ENCODE results near the gene EIF2D. TPM values are rescaled to one million over a fixed set of nuclear protein-coding genes. Genes with fewer than 3 reads are reported as not detected.
A peak's percentile ranks its signal among the peaks of the same experiment; 100 is the strongest.
"Not testable (repeated sequence)": the region's sequence is repeated elsewhere in the genome, so short reads cannot be mapped to it uniquely, and the experiment has no call there.

EIF2D gene
- polyA plus RNA-seq, 3 donors: 29.5 to 57.5 (median 42.1) TPM

DNA sequence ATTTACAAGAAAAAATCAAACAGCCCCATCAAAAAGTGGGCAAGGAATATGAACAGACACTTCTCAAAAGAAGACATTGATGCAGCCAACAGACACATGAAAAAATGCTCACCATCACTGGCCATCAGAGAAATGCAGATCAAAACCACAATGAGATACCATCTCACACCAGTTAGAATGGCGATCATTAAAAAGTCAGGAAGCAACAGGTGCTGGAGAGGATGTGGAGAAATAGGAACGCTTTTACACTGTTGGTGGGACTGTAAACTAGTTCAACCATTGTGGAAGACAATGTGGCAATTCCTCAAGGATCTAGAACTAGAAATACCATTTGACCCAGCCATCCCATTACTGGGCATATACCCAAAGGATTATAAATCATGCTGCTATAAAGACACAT, 29.8 kb upstream of the EIF2D start:
- not testable (repeated sequence) for H3K27ac ChIP-seq (ENCODE audit: low read depth, low read length)
- 45 to 85% (median 53%) methylated on average over 2 of the region's 2 CpGs for WGBS, 3 donors

- no peak overlapping the region for H3K27ac ChIP-seq (ENCODE audit: low read depth, low read length)
Measured at GRCh38 chr1:206637605-206638004, 25.3 kb upstream of the EIF2D start.

- H3K27ac ChIP-seq (ENCODE audit: low read depth, low read length): no peak overlapping the region
- WGBS, 3 donors: 42 to 58% (median 49%) methylated on average over 4 of the region's 4 CpGs
Measured at GRCh38 chr1:206636671-206637070, 24.4 kb upstream of the EIF2D start.

DNA sequence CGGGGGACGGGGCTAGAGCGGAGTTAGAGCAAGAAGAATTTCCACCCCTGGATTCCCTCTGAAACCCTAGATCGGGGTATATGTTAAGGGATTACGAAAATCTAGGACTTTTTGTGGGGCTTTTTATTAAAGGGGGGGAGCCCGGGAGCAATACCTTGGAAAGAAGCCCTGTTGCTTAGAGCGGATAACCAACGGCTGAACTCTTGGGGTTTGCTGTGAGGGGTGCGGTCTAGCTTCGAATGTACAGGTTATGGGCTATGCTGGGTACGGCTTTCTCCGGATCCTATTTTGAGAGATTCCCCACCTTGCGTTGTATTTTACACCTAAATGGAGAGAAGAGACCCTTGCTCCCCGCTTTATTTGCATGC, 23.7 kb upstream of the EIF2D start:
- 3 to 4% (median 3%) methylated on average over 14 of the region's 14 CpGs for WGBS, 3 donors
- peak overlapping the region; percentile 55 for H3K27ac ChIP-seq (ENCODE audit: low read depth, low read length)

DNA sequence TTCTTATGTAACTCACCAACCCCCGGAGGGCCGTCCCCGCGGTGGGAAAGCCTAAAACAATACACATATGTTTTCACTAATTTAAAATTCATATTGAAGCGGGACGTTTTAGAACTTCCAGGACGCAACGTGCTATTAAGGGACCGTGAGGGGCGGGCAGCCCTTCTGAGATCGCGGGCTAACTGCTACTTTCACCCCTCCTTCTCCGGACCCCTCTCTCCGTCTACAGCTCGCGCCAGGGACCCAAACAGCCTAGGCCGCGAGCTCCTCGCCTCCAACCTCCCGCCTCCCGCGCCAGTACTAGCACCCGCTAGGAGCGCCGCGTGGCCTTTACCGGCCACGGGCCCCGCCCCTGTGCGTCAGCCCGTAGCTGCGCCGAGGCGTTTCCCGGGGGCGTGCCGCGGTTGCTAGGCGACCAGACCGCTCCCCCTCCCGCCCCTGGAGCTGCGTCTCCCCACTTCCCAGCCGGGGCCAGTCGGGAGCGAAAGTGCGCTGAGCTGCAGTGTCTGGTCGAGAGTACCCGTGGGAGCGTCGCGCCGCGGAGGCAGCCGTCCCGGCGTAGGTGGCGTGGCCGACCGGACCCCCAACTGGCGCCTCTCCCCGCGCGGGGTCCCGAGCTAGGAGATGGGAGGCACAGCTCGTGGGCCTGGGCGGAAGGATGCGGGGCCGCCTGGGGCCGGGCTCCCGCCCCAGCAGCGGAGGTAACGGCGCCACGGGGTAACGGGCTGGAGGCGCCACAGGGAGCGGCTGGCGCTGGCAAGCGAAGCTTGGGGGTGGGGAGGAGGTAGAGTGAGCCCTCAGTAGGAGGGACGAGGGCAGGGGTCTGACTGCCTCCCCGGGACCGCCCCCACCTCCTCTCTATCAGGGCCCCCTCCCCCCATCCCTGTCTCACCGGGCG, 23.1 kb upstream of the EIF2D start, which contains the start of gene DYRK3:
Gene DYRK3 (plus strand): TSS at position 457 of the 898 bp plus-strand sequence. CDS start 168 bp downstream, at position 625.
- WGBS, 3 donors: 0 to 1% (median 0%) methylated on average over 73 to 84 of the region's 84 CpGs
- H3K27ac ChIP-seq (ENCODE audit: low read depth, low read length): peak within 1 kb of the TSS; percentile 55

GRCh38 chr1:206634365-206635079, 22.3 kb upstream of the EIF2D start:
- H3K27ac ChIP-seq (ENCODE audit: low read depth, low read length): peak overlapping the region; percentile 42
- WGBS, 3 donors: 7 to 13% (median 8%) methylated on average over 26 of the region's 26 CpGs

GRCh38 chr1:206633708-206634121, 21.4 kb upstream of the EIF2D start:
- no peak overlapping the region for H3K27ac ChIP-seq (ENCODE audit: low read depth, low read length)
- 45 to 54% (median 50%) methylated on average over 9 of the region's 9 CpGs for WGBS, 3 donors

- WGBS, 3 donors: 16 to 26% (median 22%) methylated on average over 4 of the region's 4 CpGs
- no peak overlapping the region for H3K27ac ChIP-seq (ENCODE audit: low read depth, low read length)
Measured at GRCh38 chr1:206631085-206631509, 18.8 kb upstream of the EIF2D start.

GRCh38 chr1:206628916-206629315, 16.7 kb upstream of the EIF2D start:
- 0 to 59% (median 0%) methylated on average over 1 of the region's 1 CpG for WGBS, 3 donors
- no peak overlapping the region for H3K27ac ChIP-seq (ENCODE audit: low read depth, low read length)

GRCh38 chr1:206626396-206626795, 14.1 kb upstream of the EIF2D start:
- not testable (repeated sequence) for H3K27ac ChIP-seq (ENCODE audit: low read depth, low read length)
- WGBS, 3 donors: 92 to 100% (median 97%) methylated on average over 2 of the region's 2 CpGs

DNA sequence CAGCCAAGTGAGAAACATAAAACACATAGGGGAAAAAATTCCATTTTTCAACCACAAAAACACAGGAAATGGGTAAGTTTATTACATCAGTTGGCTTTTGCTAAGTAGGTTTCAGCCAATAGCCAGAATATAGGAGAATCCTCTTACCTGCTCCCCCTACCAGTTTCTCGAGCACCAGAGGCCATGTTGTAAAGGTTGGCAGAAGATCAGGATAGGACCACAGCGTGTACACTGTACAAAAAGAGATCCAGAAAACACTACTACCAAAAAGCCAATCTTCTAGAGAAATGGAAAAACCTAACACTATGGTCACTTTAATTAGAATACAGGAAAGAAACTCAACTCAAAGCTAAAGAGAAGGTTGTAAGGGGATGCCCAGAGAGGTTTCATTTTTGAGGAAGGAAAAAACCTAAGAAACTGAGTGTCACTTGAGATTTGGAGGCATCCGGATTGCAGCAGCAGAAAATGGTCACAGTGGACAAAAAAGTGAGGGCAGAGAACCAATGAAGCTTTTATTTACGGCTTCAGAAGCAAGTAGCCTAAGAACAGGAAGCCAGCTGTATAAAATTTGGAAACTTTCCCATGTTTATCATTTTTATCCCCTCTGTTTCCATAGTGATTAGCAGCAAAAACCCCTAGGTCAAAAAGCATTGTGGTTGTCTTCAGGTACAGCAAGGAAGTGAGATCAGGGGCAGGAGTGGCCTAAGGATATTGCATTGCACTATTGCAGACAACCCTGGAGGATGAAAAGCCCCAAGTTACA, 2.9 kb downstream of the EIF2D start:
- H3K27ac ChIP-seq (ENCODE audit: low read depth, low read length): no peak overlapping the region
- WGBS, 3 donors: 48 to 62% (median 50%) methylated on average over 4 of the region's 4 CpGs

DNA sequence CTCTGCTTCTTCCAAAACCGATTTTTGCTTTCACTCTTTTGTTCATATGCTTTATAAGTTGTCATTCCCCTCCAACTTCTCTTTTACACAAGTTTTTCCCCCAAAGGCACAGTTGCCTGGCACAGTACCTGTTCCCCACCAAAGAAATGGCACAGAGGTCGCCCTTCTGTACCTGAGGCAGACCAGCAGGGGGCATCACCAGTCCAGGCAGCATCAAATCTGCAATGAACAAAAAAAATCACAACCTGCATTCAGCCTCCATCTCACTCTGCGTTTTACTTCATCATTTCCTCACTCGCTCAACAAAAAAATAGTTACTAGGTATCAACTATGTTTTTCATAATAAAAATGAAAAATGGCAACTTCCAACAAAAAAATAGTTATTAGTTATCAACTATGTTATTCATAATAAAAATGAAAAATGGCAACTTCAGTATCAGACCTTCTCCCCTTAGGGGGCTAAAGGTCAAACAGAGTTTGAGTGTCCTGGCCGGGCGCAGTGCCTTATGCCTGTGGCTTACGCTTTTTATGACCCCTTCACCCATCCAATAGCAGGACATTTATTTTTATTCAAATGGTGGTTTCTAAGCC, 4.1 kb downstream of the EIF2D start:
- 67 to 80% (median 74%) methylated on average over 7 of the region's 7 CpGs for WGBS, 3 donors
- H3K27ac ChIP-seq (ENCODE audit: low read depth, low read length): no peak overlapping the region

DNA sequence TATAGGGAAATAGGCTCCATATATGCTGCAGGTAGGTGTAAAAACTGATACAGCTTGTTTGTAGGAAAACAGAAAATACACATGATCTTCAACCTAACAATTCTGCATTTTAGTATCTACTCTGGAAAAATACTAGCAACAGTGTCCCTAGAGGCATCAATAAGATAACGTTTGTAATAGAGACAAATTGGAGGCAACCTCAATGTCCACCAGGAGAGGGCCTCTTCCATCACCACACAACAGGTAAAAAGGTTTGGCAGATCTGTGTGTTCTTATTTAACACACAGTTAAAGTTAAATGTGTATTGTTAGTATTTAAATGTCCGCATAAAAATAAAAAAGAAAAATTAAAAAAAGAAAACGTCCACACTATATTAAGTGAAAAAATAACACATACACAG, 5.4 kb downstream of the EIF2D start:
- 54 to 69% (median 63%) methylated on average over 3 of the region's 3 CpGs for WGBS, 3 donors
- no peak overlapping the region for H3K27ac ChIP-seq (ENCODE audit: low read depth, low read length)

DNA sequence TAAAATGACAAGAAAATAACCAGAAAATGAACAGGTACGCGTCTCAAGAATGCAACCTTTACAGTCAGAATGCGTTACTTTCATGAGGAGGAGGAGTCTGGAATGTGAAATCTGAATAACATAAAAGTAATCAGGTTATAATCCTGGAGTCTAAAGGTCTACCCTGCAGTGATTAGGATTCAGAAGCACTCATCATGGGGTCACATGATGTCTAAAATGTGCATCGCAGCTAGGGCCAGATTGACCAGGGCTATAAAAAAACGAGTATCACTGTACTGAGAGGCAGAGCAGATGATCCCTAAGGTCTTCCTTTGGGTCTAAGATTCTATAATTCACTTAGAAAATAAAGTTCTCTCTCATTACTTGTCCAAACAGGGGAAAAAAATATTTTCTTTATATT, 7.4 kb downstream of the EIF2D start:
- no peak overlapping the region for H3K27ac ChIP-seq (ENCODE audit: low read depth, low read length)
- 80 to 97% (median 94%) methylated on average over 5 of the region's 5 CpGs for WGBS, 3 donors

- WGBS, 3 donors: 81 to 89% (median 88%) methylated on average over 3 of the region's 3 CpGs
- no peak overlapping the region for H3K27ac ChIP-seq (ENCODE audit: low read depth, low read length)
Measured at GRCh38 chr1:206600527-206600926, 11.7 kb downstream of the EIF2D start.

- 95 to 100% (median 97%) methylated on average over 1 of the region's 1 CpG for WGBS, 3 donors
- H3K27ac ChIP-seq (ENCODE audit: low read depth, low read length): no peak overlapping the region
Measured at GRCh38 chr1:206596319-206596666, 16.0 kb downstream of the EIF2D start.

- H3K27ac ChIP-seq (ENCODE audit: low read depth, low read length): no peak overlapping the region
Measured at GRCh38 chr1:206595581-206596318, 16.5 kb downstream of the EIF2D start.

DNA sequence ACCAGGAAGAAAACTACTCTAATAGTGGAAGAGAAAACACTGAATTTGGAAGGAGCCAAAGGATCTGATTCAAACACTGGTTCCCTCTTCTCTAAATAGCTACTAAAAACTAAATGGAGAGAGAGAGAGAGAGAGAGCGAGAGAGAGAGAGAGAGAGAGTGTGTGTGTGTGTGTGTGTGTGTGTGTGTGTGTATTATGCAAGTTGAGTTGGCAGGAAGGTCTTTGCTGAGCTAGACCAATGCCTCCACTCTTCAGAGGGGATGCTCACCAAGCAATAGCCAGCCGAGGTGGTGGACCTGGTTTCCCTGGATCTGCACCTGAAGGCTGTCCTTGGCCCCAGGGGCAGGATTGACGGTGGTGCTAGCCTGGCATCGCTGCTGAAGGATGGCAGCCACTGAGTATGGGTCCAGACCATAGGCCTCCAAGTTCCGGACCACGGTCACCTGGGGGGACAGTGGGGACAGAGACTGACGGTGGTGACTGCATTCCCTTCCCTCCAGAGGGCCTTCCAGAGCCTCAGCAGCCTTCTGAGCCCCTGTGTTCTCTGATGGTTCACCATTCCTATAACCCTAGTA, 18.8 kb downstream of the EIF2D start:
- no peak overlapping the region for H3K27ac ChIP-seq (ENCODE audit: low read depth, low read length)
- WGBS, 3 donors: 89 to 95% (median 92%) methylated on average over 6 to 7 of the region's 7 CpGs

More at GRCh38 chr1:206595581-206596318, 16.5 kb downstream of the EIF2D start:
- whole genome bisulfite sequencing, 3 donors: 73 to 94% (median 90%) methylated on average over 7 of the region's 7 CpGs
